Activated CD8-positive, alpha-beta T cell treated with anti-CD3 and anti-CD28 coated beads for 36 hours (primary cell): ENCODE measurements around the gene PRKAG2. TPM values are rescaled to one million over a fixed set of nuclear protein-coding genes. Genes with fewer than 3 reads are reported as not detected.

Experiments
- ATAC-seq: fragments of 200-7000 bp; cut with Tn5 transposase; one replicate; pipeline ENCODE4 v1.10.0; 2021; ENCODE audit warnings: mild to moderate bottlenecking, moderate library complexity
- CTCF ChIA-PET: fragments of 350-600 bp; sonication (Branson Sonifier 250); formaldehyde crosslinking; loops from one replicate; lab custom pipeline; 2021; ENCODE audit warnings: antibody characterized with exemption; lab: Charles Lee
- POLR2A ChIA-PET: fragments of 350-600 bp; sonication (Branson Sonifier 250); formaldehyde crosslinking; loops from one replicate; lab custom pipeline; 2021; ENCODE audit warnings: antibody characterized with exemption; lab: Charles Lee
- DNase-seq: peaks from one replicate; pipeline ENCODE4 v3.0.0-alpha.2; 2020
- H3K27ac Mint-ChIP-seq: one replicate; pipeline ENCODE4 v1.8.0; 2021; ENCODE audit warnings: mild to moderate bottlenecking, mixed read lengths
- H3K27me3 Mint-ChIP-seq: one replicate; pipeline ENCODE4 v1.8.0; 2021; ENCODE audit warnings: mixed read lengths
- H3K36me3 Mint-ChIP-seq: one replicate; pipeline ENCODE4 v1.8.0; 2021; ENCODE audit warnings: low read depth, mixed read lengths
- H3K4me1 Mint-ChIP-seq: one replicate; pipeline ENCODE4 v1.8.0; 2021; ENCODE audit warnings: low read depth, mixed read lengths
- H3K4me3 Mint-ChIP-seq: one replicate; pipeline ENCODE4 v1.8.0; 2021; ENCODE audit warnings: mild to moderate bottlenecking, moderate library complexity, mixed read lengths
- H3K9me3 Mint-ChIP-seq: one replicate; pipeline ENCODE4 v1.8.0; 2021; ENCODE audit warnings: mixed read lengths
- intact Hi-C: fragments of 100-400 bp; cut with micrococcal nuclease; formaldehyde crosslinking; loops from one replicate; pipeline ENCODE4 v1.10.0; 2022
- total RNA-seq, 2 experiments: library from RNA; stranded (reverse); gene quantifications; one replicate each; pipeline ENCODE4 v1.2.3, GENCODE V29; 2021
- TF ChIP-seq, protein P1 (sequence below): fragments of 200-600 bp; IDR thresholded peaks from one replicate; pipeline ENCODE4 v1.8.0; 2022; ENCODE audit warnings: antibody characterized with exemption, mild to moderate bottlenecking

The PRKAG2 gene
- total RNA-seq, 2 experiments from 2014 or later = 17.0 to 19.2 TPM

DNA sequence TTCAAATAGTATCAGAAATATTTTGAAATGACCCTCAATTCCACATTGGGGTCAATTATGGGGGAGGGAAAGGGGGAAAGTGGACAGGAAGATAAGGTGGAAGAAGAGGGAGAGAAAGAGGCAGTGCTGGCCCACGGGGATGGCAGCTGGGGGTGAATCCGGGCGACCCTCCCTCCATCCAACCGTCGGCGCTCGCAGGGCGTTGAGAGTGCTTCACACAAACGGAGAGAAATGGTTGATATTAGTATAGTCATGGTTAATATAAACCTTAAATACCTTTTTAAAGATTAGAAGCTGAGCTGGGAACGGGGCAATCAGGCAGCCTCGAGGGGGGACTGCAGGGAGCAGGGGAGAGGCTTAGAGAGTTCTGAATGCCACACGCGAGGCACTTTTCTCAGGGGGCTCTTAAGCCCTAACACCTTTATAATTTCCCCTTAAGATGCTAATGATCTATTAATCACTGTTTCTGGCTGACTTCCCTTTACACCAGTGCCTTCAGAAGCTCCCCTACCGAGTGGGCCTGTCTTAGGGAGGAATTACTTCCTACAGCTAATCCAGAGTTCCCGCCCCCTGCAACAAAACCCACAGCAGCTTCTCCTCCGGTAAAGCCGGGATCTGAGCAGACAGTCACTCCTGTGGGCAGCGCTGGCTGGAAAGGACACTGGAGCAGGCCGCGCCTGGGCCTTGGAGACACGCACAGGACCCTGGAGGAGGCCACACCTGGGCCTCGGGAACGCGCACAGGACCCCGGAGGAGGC is 39.5 kb downstream of the PRKAG2 start:
- H3K36me3 Mint-ChIP-seq = no peaks in the 10 kb centered on the region
- intact Hi-C loops = no loop called here
- POLR2A ChIA-PET = no interaction called here
- TF ChIP-seq, protein P1, sequence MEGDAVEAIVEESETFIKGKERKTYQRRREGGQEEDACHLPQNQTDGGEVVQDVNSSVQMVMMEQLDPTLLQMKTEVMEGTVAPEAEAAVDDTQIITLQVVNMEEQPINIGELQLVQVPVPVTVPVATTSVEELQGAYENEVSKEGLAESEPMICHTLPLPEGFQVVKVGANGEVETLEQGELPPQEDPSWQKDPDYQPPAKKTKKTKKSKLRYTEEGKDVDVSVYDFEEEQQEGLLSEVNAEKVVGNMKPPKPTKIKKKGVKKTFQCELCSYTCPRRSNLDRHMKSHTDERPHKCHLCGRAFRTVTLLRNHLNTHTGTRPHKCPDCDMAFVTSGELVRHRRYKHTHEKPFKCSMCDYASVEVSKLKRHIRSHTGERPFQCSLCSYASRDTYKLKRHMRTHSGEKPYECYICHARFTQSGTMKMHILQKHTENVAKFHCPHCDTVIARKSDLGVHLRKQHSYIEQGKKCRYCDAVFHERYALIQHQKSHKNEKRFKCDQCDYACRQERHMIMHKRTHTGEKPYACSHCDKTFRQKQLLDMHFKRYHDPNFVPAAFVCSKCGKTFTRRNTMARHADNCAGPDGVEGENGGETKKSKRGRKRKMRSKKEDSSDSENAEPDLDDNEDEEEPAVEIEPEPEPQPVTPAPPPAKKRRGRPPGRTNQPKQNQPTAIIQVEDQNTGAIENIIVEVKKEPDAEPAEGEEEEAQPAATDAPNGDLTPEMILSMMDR = no peak
- DNase-seq (no peak), ATAC-seq (no peak)
- H3K4me3 Mint-ChIP-seq = no peak overlapping the region
- CTCF ChIA-PET = interaction anchor here (1.1 to 1.4 kb wide), 2 partner anchors 16 to 55 kb away, joined by 3 to 5 read pairs; no protein-coding TSS in a partner anchor
- no peak overlapping the region for H3K27ac Mint-ChIP-seq
- H3K4me1 Mint-ChIP-seq = peaks cover 37% of the 10 kb centered on the region
- no peaks in the 10 kb centered on the region for H3K9me3 Mint-ChIP-seq
- H3K27me3 Mint-ChIP-seq = no peaks in the 10 kb centered on the region

DNA sequence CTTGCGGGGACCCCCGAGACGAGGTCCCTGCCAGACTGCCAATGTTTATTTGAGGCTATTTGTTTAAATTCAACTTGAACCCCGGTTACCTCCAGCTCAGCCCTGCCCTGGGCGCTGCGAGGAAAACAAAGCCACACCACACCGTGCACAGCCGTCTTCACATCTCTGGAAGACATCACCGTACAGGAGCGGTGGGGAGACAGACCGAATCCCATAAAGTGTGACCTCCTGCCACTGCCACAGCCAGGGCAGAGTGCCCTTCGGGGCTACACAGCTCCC is 40.0 kb downstream of the PRKAG2 start:
- Mint-ChIP-seq H3K9me3 (no peaks in the 10 kb centered on the region), H3K27me3 (no peaks in the 10 kb centered on the region), H3K4me3 (no peak overlapping the region), H3K4me1 (peaks cover 37% of the 10 kb centered on the region), H3K27ac (no peak overlapping the region), H3K36me3 (no peaks in the 10 kb centered on the region)
- TF ChIP-seq, protein P1 = no peak
- CTCF ChIA-PET = interaction anchor here (1.1 to 1.4 kb wide), 2 partner anchors 16 to 55 kb away, joined by 3 to 5 read pairs; no protein-coding TSS in a partner anchor
- ATAC-seq (no peak), DNase-seq (no peak)
- POLR2A ChIA-PET = interaction anchor here (0.5 kb wide), 1 partner anchor 709 kb away, joined by 3 read pairs; no protein-coding TSS in a partner anchor
- intact Hi-C loops = no loop called here

DNA sequence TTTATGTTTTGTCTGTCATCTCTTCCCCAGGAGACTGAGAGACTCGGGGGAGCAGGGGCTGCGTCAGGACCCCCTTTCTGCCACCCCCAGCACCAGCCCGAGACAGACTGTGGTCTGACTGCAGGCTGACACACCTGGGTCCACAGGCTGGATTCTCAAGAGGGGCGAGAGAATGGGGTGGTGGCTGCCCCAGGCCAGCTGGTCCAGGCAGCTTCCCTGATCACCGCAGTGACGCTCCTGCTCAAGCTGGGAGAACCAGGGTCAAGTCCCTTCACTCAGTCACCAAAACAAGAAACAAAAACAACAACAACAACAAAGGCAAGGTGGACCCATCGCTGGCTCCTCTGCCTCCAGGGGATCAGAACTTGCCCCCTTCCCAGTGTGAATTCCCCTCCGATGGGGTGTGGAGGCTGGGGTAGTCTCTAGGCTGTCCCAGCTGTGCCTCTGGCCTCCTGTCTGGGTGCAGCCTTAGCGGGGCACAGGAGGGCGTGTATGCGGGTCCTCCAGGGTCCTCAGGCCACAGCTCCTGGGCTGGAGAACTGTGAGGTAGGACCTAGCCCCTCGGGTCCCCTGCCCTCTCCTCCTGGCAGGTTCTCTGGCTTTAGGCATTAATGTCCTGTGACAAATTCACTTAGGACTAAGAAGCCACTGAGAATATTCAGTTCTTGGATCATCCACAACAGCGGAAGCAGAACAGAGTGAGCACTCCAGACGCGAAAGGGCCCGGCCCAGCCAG is 40.6 kb downstream of the PRKAG2 start:
- H3K4me3 Mint-ChIP-seq = no peak overlapping the region
- CTCF ChIA-PET = interaction anchor here (1.1 to 1.4 kb wide), 2 partner anchors 15 to 54 kb away, joined by 3 to 5 read pairs; no protein-coding TSS in a partner anchor

DNA sequence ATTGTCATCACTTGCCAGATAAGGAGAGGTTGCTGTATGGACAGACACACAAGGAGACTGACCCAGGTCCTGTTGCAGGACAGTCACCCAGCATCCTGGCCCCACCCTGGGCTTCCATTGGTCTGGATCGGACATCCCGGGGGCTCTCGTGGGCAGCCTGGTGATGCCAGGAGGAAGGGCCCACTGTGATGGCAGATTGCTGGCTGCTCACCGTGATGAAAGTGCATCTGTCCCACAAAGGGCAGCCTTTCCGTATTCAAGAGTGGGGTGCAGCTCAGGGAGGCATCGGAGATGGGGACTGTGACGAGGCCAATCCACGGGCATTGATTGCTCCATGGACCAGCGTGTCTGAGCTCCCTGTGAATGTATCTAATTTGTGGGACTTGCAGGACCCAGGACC is 41.3 kb downstream of the PRKAG2 start:
- no peaks in the 10 kb centered on the region for H3K27me3 Mint-ChIP-seq
- intact Hi-C loops = no loop called here
- TF ChIP-seq, protein P1 = no peak
- CTCF ChIA-PET = no interaction called here
- H3K27ac Mint-ChIP-seq = no peak overlapping the region
- H3K36me3 Mint-ChIP-seq = no peaks in the 10 kb centered on the region
- ATAC-seq (no peak), DNase-seq (no peak)
- H3K9me3 Mint-ChIP-seq = no peaks in the 10 kb centered on the region
- POLR2A ChIA-PET = no interaction called here
- H3K4me1 Mint-ChIP-seq = peaks cover 37% of the 10 kb centered on the region
- no peak overlapping the region for H3K4me3 Mint-ChIP-seq

More for the DNA sequence above, 40.6 kb downstream of the PRKAG2 start:
- H3K27ac Mint-ChIP-seq = no peak overlapping the region
- ATAC-seq (no peak), DNase-seq (no peak)
- H3K27me3 Mint-ChIP-seq = no peaks in the 10 kb centered on the region
- H3K9me3 Mint-ChIP-seq = no peaks in the 10 kb centered on the region
- POLR2A ChIA-PET = interaction anchor here (0.5 kb wide), 1 partner anchor 710 kb away, joined by 3 read pairs; no protein-coding TSS in a partner anchor
- peaks cover 37% of the 10 kb centered on the region for H3K4me1 Mint-ChIP-seq
- TF ChIP-seq, protein P1 = no peak
- H3K36me3 Mint-ChIP-seq = no peaks in the 10 kb centered on the region
- intact Hi-C loops = no loop called here
